22Rv1 (cell line): ENCODE results near the gene DUOX1.

Source experiments
- H3K27ac ChIP-seq: fragments of 450-650 bp; 2 replicates; pipeline ENCODE4 v1.5.1; 2017
- CTCF ChIP-seq: fragments of 450-650 bp; IDR thresholded peaks from 2 replicates; pipeline ENCODE4 v1.5.1; 2017; ENCODE audit warnings: mild to moderate bottlenecking
- ZFX ChIP-seq: fragments of 450-650 bp; IDR thresholded peaks from 2 replicates; pipeline ENCODE4 v1.6.1; 2017; ENCODE audit warnings: antibody characterized with exemption, borderline replicate concordance

The DUOX1 gene

DNA sequence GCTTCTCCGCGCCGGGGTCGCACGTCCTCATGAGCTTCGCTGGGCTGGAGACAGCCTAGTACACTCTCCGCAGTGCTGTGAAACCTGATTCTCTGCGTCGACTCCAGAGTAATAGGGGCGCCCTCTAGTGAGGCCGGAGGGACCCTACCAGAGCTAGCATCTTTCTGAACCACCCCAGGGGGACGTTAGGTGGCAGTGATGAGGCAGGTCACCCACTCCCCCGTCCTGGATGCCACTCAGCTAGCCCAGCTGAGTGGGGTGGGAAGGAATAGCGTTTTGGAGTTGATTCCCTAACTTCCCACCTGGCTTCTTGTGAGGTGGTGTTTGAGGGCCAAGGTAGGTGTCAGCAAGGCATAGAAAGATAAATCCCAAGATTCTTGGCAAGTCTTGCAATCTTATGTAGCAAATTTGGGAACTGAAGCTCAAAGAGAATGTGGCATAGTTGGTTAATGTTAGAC, 11.6 kb upstream of the DUOX1 start:
- H3K27ac ChIP-seq: no peak overlapping the region
- TF ChIP-seq CTCF (peak; percentile 99), ZFX (no peak)

- no peak for TF ChIP-seq ZFX
- TF ChIP-seq CTCF: no peak
- H3K27ac ChIP-seq: no peak overlapping the region
Measured at GRCh38 chr15:45118996-45119395, 10.8 kb upstream of the DUOX1 start.

DNA sequence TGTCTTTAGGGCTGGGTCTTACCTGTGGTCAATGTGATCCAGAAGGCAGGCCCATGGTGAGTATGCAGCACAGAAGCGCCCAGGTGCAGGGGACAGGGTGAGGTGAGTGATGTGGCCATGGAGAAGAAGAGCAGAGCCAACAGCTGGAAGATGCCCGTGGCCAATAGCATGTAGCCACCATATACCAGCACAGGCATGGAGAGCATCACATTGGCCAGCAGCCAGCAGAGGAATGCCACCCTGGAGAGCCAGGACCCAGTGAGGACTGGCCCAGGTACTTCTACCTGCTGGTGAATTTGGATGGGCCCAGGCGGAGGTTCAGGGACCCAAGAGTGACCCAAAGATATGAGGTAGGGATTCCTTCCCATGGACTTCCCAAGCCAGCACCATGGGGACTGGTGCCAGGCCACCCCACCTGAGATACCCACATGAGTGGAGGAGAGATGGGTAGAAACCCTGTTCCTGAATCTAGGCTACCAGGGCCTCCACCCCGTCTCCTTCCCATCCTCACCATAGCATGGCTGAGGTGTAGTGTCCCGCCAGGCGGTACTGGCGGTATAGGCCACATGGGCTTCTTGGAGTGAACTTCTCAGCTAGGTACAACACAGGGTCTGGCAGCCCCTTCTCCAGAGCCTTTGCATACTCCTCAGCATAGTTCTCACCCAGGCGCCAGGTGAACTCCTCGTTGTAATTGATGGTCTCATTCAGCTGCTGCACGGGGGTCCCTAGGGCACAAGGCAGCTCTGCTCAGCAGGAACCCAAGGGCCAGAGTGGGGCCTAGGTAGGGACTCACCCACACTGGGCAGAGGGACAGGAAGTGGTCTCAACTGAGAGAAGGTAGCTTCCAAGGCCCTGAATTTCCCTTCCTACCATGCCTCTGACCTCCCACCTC, 9.5 kb upstream of the DUOX1 start:
- TF ChIP-seq CTCF: no peak
- TF ChIP-seq ZFX: no peak

DNA sequence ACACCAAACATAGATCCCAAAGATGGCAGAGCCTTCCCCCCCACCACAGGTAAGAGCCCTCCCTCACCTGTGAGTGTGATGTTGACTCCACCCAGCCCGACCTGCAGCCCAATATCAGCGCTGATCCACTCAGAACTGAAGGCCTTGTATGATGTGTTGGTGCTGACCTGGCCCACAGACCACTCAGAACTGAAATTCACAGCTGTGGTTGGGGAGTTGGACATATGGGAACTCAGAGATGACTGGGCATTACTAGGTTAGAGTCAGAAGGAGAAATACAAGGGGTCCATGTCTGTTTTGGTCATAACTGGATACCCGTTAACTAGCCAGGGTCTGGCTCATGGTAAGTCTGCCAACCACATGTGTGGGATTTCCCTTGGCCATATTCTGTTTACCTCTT, 8.8 kb upstream of the DUOX1 start:
- TF ChIP-seq ZFX: no peak
- TF ChIP-seq CTCF: no peak
- no peak overlapping the region for H3K27ac ChIP-seq

More for the DNA sequence above, 9.5 kb upstream of the DUOX1 start:
- H3K27ac ChIP-seq: no peak overlapping the region

GRCh38 chr15:45121706-45122417, 7.9 kb upstream of the DUOX1 start:
- no peak for TF ChIP-seq CTCF
- no peak for TF ChIP-seq ZFX
- H3K27ac ChIP-seq: no peak overlapping the region

DNA sequence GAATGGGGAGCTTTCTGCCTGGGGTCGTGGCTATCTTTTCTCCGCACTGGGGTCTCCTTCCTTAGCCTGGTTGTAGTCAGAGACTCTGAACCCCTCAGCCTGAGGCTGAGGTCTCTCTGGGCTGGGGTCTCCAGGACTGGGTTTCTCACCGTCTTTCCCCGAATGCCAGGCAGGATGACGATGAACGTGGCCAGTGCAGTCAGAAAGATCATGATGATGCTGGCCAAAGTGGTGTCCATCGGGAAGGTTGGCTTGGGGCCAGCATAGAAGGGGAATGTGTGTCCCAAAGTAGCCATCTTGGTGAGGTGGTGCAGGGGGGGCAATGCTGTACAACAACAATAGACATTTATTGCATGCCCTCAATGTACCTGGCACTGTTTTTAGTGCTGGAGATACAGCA, 7.1 kb upstream of the DUOX1 start:
- TF ChIP-seq CTCF (no peak), ZFX (no peak)
- H3K27ac ChIP-seq: no peak overlapping the region

GRCh38 chr15:45123397-45123796, 6.4 kb upstream of the DUOX1 start:
- TF ChIP-seq CTCF (no peak), ZFX (no peak)
- no peak overlapping the region for H3K27ac ChIP-seq
